Suppressor macrophage (primary cell): Measurements from ENCODE around the gene DAB2IP.
"Not testable (repeated sequence)": the region's sequence is repeated elsewhere in the genome, so short reads cannot be mapped to it uniquely, and the experiment has no call there.

Source experiments
- DNase-seq, 4 experiments: peaks; one replicate each; pipeline ENCODE4 v3.0.0-alpha.2; 2020 to 2022

The DAB2IP gene

DNA sequence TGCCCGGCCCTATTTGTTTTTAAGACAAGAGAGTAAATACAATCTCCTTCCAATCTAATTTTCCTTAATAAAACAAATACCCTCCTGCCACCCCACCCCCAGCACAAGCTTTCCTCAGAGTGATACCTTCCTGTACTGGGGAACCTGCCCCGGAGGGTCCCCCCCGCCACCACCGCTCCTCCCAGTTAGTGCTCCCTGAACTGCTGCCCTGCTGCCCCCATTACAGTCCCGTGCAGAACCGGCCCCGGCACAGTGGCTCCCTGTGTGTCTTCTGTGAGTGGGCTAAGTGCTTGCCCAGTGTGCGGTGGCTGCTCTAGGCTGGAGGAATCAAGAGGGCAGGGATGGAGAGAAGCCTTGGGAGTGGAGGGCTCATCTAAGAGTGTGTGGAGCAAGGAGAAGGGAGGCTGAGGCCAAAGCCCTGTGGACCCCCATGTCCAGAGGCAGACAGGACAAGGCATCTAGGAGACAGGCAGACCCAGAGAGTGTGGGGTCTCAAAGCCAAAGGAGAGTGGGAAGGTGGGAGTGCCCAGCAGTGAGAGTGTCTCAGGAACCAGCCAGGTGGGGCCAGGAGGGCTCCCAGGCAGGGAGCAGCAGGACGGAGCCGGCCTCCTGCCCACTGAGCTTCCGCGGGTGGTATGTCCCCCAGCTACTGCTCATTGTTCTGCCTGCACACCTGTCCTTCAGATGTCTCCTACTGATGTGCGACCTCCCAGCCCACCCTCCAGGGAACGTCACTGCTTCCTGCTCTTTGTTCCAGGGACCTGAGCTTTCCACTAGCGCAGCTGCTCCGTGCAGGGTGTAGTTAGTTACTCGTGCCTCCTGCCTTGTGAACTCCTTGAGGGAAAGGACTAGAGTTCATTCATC is 129.0 kb downstream of the DAB2IP start:
- DNase-seq, result no peak

GRCh38 chr9:121781145-121781548 is 129.7 kb downstream of the DAB2IP start:
- DNase-seq, result no peak

GRCh38 chr9:121781701-121782464 is 130.4 kb downstream of the DAB2IP start:
- DNase-seq, result no peak

- DNase-seq, result no peak
Measured at GRCh38 chr9:121782514-121783110, 131.2 kb downstream of the DAB2IP start.

GRCh38 chr9:121783111-121783510 is 131.7 kb downstream of the DAB2IP start:
- DNase-seq, result no peak

- no peak for DNase-seq
Measured at GRCh38 chr9:121783521-121784507, 132.4 kb downstream of the DAB2IP start.

GRCh38 chr9:121784731-121785411 is 133.4 kb downstream of the DAB2IP start:
- no peak for DNase-seq

- DNase-seq, result no peak
Measured at GRCh38 chr9:121785673-121786542, 134.5 kb downstream of the DAB2IP start.

- DNase-seq, result no peak
Measured at GRCh38 chr9:121786543-121786948, 135.1 kb downstream of the DAB2IP start.

DNA sequence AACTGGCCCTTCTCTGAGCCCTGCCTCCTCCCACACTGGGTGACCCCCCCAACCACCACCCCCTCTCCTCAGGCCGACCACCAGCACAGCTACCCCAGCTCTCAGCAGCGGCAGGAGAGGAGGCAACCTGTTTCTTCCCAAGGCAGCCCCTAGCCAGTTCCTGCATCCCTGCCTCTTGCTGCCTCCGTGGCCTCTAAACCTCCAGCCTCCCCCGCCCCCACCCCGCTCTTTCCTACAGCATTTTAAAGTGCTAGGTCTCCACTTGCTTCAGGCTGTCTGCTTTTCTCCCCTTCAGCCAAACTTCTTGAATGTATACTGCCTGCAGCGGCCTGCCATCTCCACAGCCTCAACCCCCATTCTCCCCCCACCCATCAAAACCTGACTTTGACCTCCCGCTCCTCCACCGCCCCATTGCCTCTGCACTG is 135.6 kb downstream of the DAB2IP start:
- no peak for DNase-seq

GRCh38 chr9:121788686-121789366 is 137.4 kb downstream of the DAB2IP start:
- DNase-seq, result no peak

DNA sequence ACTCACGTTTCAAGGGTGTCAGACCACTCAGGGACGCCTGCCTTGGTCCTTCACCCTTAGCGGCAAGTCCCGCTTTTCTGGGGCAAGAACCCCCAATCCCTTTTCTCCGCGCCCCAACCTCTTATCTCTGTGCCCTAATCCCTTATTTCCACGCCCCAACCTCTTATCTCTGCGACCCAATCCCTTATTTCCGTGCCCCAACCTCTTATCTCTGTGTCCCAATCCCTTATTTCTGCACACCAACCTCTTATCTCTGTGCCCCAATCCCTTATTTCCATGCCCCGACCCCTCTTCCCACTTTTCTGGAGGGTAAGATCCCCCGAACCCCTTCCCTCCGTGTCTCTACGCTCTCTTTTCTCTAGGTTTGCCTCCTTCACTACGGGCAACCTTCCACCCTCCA is 139.4 kb downstream of the DAB2IP start:
- DNase-seq, result no peak

DNA sequence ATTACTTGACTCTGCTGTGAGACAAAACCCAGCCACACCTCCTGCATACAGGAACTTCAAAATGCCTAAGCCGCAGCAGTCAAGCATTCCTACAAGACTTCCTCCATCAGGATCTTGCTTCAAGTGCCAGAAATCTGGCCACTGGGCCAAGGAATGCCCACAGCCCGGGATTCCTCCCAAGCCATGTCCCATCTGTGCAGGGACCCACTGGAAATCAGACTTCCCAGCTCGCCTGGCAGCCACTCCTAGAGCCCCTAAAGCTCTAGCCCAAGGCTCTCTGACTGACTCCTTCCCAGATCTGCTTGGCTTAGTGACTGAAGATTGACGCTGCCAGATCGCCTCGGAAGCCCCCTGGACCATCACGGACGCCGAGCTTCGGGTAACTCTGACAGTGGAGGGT is 141.0 kb downstream of the DAB2IP start:
- not testable (repeated sequence) for DNase-seq

DNA sequence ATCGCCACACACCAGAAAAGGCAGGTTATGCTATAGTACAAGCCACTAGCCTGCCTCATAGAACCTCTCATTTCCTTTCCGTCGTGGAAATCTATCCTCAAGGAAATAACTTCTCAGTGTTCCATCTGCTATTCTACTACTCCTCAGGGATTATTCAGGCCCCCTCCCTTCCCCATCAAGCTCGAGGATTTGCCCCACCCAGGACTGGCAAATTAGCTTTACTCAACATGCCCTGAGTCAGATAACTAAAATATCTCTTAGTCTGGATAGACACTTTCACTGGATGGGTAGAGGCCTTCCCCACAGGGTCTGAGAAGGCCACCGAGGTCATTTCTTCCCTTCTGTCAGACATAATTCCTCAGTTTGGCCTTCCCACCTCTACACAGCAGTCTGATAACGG is 142.9 kb downstream of the DAB2IP start:
- not testable (repeated sequence) for DNase-seq

DNA sequence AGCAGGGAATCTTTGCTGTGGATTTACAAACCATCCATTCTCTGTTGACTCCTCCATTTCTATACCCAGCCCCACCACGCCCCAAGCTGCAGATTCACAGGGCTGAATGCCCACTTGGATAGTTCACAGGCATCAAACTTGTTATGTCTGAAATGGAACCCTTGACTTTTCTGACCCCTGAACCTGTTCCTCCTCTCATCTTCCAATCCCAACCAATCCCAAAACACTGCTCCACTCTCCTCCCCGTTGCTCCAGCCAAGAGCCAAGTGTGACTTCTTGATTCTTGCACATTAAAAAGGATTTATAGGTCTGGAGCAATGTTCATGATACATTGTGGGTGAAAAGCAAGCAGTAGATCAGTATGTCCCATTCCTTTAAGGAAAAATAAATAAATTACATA is 145.6 kb downstream of the DAB2IP start:
- no peak for DNase-seq

DNA sequence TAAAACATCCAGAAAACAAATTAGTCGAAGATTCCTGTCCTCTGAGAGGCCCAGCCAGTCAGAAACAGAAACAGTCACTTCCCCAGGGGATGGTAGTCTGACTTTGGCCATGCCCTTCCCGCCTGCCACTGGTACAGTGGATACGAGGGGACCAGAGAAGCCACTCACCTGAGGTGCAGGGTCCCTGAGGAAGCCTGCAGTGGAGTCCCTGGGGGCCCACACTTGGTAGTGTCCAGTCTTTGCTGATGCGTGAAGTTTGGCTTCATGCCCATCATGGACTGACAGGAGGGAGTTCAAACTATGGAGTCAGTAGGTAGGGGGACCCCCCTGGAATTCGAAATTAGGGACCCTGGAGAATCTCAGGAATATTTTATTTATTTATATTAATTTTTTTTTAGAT is 147.5 kb downstream of the DAB2IP start:
- DNase-seq, result no peak

DNA sequence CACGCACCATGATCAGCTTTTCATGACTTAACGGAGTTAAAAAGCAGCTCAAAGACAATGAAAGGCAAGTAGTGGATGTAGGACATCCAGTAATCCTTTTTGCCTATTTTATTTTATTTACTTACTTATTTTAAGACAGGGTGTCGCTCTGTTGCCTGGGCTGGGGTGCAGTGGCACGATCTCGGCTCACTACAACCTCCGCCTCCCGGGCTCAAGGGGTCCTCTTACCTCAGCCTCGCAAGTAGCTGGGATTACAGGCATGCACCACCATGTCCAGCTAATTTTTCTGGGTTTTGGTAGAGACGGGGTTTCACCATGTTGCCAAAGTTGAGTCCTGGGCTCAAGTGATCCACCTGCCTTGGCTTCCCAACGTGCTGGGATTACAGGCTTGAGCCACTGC is 148.9 kb downstream of the DAB2IP start:
- no peak for DNase-seq

DNA sequence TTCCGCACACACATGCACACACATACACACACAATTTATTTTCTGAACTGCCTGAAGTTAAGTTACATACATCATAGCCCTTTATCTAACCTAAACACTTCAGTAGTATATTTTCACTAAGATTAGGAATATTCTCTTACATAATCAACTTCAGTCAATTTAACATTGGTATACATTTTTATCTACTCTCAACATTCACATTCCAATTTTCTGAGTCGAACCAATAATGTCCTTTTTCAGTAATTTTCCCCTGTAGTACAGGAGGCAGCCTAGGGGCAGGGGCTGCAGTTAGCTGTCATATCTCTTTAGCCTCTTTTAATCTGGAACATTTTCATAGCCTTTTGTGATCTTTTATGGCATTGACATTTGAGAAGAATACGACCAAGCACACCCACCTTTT is 150.1 kb downstream of the DAB2IP start:
- DNase-seq, result no peak

DNA sequence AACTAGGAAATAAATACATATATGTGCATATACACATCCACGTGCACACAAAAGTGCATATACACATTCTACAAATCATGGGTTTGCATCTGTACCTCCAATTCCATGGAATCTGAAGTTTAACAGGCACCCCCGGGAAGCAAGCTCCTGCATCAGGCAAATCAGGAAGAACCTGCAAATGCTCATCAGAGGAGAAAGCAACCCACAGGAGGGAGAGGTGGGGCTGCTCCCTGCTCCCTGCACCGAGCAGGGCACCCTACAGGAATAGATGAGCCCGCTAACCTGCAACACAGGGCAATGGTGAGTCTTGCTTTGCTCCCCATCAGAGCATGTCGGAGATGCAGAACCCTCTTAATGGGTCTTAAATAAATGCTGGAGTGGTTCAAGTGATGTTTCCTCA is 151.3 kb downstream of the DAB2IP start:
- DNase-seq, result no peak
